ENCODE data around the gene KLF7.
"Not testable (repeated sequence)": the region's sequence is repeated elsewhere in the genome, so short reads cannot be mapped to it uniquely, and the experiment has no call there.

Gene KLF7

DNA sequence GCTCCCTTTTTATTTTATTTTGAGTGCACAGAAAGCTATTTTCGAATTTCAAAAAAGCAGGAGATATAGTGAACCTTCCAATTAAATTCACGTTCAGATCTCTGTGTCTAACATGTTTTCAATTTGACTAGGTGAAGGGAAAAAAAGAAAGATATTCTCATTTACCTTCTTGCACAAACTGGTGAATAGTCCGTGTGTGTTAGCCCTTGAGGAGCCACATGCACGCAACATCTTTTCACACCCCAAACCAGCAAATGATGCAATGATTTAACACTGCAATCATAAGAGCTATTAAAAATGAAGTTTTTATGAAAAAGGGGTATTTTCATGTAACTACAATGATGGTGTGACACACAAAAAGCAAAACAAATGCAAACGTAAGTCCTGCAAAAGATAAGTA is 116.6 kb downstream of the KLF7 start:
- no peak for DNase-seq

DNA sequence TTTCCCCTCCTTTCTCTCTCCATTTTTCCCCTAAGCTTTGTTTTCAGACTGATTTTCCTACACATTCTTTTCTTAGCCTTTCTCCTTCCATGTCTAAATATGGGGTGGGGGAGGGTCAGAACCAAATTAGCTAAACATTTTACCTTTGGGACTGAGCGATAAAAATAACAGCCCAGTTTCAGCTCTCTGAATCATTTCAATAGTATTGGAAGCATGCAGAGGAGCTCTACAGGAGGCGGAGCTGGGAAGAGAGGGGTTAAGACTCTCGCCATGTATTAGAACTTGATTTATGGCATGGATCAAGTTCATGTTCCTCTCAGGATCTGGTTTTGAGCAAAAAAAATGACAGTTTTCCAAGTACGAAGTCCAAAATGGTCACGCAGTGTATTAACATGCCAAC is 117.3 kb downstream of the KLF7 start:
- DNase-seq = no peak

DNA sequence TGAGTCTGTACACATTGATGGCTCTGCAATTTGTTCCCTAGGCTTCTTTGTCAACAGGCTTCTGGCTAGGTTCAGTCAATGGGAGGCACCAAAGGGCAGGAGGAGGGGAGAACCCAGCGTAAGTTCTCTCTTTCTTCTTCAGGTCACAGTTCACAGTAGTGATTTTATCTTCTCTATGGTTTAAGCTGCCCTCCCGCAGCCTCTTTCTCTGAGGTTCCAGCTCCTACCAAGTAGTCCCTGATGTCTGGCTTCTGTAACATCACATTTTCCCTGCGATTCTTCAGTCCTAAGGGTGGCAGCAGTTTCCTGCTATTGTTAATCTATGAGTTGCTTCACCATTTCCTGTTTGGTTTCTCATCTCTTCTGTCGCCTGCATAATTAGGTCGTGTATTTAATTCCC is 119.0 kb downstream of the KLF7 start:
- peak; percentile 47 for DNase-seq

DNA sequence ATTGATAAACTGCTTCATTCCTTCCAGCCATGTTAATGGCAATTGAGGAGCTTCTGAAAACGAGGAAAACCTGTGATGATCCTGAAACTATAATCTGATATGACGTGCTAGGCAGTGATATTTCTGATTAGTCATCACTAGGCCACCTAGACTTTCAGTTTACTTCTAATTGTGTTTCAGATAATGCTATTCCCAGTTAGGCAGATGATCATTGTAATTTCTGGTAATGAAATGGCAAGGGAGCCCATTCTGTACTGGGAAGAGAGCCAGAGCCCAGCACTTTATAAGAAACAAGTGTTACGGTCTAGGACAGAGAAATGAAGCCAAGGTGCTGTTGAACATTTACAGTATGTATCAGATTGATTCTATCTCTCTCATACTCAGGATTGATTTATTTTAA is 120.2 kb downstream of the KLF7 start:
- no peak for DNase-seq

DNA sequence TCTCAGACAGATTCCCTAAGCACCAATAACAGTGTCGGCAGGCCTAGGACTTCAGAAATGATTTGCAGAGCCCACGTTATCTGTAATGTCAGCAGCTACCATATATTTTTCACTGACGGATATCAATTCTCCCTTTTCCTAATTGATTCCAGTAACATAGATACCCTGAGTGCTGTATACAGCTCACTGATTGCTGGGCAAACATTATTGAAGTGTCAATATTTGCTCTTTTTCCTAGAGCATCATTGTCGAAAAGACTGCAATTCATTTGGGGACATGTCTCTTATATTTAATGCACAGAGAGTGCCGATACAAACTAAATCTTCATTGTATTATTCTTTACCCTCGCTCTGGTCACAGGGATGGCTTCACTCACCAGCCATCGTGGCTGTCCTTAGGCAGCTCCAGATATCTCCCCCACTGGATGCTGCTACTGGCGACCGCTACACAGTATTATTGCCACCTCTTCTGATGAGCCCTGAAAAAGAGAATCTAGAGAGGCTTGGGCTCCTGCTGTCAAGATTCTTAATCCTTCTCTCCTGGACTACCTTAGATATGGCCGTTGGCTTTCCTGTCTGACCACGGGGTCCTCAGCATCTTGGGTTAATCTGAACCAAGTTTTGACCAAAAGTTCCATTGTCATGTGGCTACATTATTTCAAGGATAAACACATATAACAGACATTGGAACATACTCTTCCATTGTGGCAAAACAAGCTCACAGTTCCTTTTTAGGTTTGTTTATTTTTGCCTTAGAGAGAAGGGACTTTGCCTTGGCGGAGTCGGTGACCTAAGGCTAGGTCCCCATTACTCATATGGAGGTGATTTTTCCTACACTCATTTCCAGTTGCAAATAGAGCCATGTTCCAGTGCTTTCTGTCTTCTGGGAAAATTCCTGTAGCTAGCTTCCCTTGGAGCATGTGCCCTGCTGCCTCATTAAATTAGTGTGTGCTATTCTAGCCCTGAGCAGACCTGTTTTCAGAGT is 121.1 kb downstream of the KLF7 start:
- DNase-seq = no peak

DNA sequence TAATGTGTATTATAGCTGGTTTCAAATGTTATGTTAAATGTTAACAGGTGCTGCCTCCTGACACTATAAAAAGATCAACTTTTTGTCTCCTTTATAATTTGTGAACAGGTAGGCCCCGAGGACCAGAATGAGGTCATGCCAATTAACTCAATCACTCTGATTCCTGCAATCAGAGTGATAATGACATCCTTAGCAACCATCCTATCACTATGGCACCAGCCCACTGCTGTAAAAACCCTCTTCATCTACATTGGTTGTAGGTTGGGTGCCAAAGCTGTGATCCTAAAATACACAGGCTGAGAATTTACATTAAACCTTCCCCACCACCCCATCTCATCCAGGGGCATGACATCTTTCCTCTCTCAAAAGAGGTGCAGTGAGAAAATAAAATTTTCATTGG is 122.9 kb downstream of the KLF7 start:
- no peak for DNase-seq

DNA sequence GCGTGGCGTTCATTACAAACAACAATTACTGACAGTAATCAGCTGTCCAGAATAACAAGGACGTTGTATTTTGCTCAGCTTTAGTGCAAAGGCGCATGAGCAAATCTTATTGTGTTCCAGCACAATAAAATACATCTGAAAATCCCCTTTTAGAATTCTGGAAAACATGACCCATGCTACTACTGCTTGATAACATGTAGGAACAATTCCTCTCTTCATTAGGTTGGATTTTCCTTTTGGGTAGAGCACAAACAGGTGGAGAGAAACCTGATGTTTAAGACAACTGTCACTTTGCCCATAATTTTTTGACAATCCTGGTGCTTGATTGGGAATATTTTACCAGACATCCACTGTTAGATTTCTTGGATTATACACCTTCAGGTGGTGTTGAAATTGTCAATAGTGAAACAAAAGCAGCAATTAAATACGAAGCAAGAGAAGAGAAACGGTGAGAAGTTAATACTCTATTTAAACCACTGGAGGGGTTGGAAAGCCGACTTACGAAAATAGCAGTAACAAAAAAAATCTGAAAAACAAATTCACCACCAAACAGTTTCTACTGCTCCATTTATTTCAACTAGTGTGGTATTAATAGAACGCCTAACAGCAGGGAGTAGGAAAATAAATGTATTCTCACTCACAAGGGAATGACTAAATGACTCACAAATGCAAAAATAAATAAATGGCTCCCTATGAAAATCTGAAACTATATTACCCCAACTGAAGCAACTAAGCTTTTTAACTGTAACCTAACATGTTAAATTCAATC is 123.8 kb downstream of the KLF7 start:
- no peak for DNase-seq

DNA sequence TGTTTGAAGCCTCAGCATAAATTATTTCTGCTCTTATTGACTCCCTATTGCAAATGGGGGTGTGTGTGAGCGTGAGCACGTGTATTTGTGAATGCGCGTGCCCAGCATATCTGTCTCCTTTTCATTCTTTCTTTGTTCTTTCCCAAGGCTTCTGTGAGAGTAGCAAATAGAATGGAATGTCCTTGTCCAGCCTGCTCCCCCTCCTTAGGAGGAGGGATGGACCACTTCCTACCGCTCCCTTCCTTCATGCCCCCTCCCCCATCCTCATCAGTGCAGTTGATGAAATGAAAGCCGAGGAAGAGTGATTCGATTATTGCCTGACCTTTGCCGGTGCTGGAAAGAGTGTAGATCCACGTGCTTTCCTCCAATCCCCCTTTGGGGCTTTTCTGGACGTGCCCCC is 124.5 kb downstream of the KLF7 start:
- no peak for DNase-seq

DNA sequence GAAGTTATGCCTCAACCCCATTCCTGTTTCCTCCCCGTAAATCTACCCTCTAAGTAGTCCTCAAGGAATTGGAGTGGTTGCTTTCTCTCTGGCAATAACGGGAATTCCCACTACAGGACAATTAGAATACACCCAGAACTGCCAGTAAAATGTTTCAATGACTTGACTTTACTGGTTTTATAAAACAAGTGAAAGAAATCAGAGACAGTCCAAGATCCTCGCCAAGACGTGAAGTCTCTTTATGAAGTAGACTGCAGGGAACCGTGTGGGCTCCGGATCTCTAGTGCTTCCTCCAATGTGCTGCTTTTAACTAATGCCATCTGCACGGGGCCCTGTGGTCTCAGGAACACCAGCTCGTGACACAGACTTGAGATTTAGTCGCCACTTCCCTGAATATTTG is 125.1 kb downstream of the KLF7 start:
- DNase-seq = no peak

DNA sequence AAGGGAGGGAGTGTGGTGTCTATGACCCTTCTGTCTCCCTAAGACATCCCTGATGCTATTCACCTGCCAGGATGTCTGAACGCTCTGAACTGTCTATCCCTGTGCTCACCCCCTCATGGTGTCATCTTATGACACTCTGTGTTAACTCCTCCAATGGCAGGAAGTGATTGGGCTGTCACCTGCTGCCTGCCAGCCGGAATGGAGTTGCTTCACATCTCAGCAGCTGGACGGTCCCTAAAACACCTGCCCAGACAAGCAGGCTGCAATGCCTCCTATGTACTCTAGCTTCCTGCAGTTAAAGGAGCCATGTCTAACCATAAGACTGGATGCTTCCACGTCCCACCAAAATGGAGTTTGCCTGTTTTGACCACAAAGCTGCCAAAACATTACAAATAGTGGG is 126.5 kb downstream of the KLF7 start:
- DNase-seq = no peak

DNA sequence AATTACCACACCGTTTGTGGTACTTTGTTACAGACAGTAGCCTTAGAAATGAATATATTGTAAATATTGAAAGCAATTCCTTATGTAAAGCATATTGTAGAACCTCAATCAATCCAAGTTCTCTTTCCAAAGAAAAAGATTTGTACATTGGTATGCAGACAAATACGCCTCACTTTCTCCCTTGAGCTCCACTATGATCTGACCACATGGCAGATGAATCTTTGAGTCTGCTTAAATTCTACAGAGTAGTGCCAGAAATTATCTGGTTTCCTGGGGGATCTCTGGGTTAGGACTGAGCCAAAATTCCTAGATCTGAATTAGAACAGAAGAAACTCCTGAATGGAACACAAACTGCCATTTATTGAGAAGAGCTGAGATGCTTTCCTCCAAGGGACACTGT is 127.4 kb downstream of the KLF7 start:
- no peak for DNase-seq

DNA sequence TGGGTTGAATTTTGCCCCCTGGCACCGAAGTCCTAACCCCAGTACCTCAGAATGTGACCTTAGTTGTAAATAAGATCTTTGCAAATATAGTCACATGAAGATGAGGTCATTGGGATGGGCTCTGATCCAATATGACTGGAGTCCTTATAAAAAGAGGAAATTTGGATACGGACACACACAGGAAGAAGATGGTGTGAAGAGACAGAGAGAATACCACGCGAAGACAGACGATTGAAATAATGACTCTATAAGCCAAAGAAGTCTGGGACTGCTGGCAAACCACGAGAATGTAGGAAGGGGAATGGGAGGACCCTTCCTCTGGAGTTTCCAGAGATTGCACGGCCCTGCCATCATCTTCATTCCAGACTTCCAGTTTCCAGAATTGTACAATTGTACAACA is 127.9 kb downstream of the KLF7 start:
- no peak for DNase-seq

DNA sequence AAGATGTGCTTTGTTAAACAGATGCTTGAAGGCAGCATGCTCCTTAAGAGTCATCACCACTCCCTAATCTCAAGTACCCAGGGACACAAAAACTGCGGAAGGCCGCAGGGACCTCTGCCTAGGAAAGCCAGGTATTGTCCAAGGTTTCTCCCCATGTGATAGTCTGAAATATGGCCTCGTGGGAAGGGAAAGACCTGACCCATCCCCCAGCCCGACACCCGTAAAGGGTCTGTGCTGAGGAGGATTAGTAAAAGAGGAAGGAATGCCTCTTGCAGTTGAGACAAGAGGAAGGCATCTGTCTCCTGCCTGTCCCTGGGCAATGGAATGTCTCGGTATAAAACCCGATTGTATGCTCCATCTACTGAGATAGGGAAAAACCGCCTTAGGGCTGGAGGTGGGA is 128.7 kb downstream of the KLF7 start:
- not testable (repeated sequence) for DNase-seq

DNA sequence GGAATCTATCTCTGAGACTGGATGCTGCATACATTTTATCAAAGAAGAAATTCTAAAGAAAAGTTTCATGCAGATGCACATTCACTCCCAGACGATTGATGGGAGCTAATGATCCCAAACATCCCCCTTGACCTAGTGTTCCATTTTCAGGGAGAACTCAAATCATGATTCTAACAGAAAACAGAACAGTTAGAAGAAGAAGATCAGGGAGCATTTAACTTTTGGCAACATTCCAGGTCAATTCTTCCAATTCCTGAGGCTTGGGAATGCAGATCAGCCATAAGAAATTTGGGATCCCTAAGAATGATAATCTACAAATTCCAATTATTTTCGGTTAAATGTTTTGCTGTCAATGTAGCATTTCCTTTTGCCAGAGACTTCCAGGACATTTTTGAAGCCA is 129.9 kb downstream of the KLF7 start:
- DNase-seq = no peak

DNA sequence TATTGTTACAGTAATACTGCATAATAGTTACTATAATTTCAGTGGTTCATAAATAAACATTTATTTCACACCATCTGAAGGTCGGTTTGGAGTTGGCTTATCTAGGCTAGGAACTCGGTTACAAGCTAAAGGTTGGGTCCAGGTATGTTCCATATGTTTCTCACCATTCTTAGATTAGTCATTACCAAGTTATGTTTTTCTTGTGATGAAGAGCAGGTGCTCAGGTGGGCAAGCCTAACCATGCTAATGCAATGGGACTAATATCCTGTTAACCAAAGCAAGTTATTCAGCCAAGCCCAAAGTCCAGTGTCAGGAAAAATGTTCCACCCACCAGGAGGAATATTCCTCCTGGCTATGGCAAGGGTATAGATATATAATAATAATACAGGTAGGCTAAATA is 133.3 kb downstream of the KLF7 start:
- no peak for DNase-seq

Data from activated CD4-positive, alpha-beta T cell treated with anti-CD3 and anti-CD28 coated beads, Interleukin-10, Interleukin-2, amounts not matched to agents 100 ng/mL and 50 ng/mL, durations not matched to agents 16 hours and 8 hours (primary cell).